Lower leg skin (tissue), 4 donors: Measurements from ENCODE around the gene STOML1. TPM values are rescaled to one million over a fixed set of nuclear protein-coding genes. Genes with fewer than 3 reads are reported as not detected.

Experiments
- DNase-seq, 2 donors: peaks; one replicate each; pipeline ENCODE4 v3.0.0-alpha.2; 2019; ENCODE audit warnings: low spot score in 2 of 2
- H3K4me3 ChIP-seq: fragments of 200-600 bp; sonication (generic); 2 replicates; pipeline ENCODE4 v1.5.1; 2017; ENCODE audit warnings: mild to moderate bottlenecking, low read depth; ENCODE audit not compliant: poor library complexity, severe bottlenecking
- CTCF ChIP-seq, 3 donors: fragments of 450-650 bp; IDR thresholded peaks; one replicate each; pipeline ENCODE4 v1.5.1; 2016; ENCODE audit warnings: antibody characterized with exemption in 3 of 3, mild to moderate bottlenecking in 3 of 3, moderate library complexity in 2 of 3
- POLR2A ChIP-seq, 2 donors: fragments of 450-650 bp; IDR thresholded peaks; one replicate each; pipeline ENCODE4 v1.6.1; 2016 to 2017; ENCODE audit warnings: antibody characterized with exemption in 2 of 2, mild to moderate bottlenecking in 1 of 2, moderate library complexity in 1 of 2
- WGBS, 2 donors: methylation state at CpG; one replicate each; pipeline ENCODE4 v1.1.5; 2018; 5-methylcytosine and 5-hydroxymethylcytosine counted together
- intact Hi-C: fragments of 100-400 bp; cut with DNase I; formaldehyde crosslinking; loops from one replicate; pipeline ENCODE4 v1.15.0; 2023; ENCODE audit warnings: low total_unique reads
- total RNA-seq, 4 donors: library from RNA; depleted of rRNA; stranded (reverse); fragments of >200 nt; gene quantifications; one replicate each; pipeline ENCODE4 v1.1.0, GENCODE V29; 2016

STOML1 gene
- total RNA-seq, 4 donors from 2014 or later = 14.4 to 24.6 (median 23.9) TPM

DNA sequence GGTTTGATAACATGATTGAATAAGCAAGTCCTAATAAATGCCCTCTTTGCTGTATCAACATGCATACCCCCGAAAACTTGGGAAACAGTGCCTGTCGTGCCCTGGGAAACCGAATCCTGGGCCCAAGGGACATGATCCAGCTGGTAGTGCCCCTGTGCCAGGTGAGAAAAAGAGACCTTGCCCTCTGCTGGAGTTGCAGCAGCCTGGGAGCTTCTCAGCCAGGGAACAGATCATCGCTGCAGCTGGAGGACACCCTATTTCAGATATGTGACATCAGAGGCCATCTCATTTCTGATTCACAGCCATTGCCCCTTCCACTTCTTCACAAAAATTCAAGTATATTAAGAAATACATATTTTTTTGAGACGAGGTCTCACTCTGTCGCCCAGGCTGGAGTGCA is 32.3 kb downstream of the STOML1 start:
- intact Hi-C loops = loop anchor here (10.0 kb wide), 1 partner anchor 365 kb away; no protein-coding TSS in a partner anchor
- TF ChIP-seq POLR2A (IDR thresholded peaks at IDR 0.05) (no peak), CTCF (IDR thresholded peaks at IDR 0.05) (no peak)
- DNase-seq = peak in 1 of 2 donors; percentile 57
- H3K4me3 ChIP-seq = no peak overlapping the region
- WGBS, 2 donors = 94% methylated on average over 6 of the region's 6 CpGs

DNA sequence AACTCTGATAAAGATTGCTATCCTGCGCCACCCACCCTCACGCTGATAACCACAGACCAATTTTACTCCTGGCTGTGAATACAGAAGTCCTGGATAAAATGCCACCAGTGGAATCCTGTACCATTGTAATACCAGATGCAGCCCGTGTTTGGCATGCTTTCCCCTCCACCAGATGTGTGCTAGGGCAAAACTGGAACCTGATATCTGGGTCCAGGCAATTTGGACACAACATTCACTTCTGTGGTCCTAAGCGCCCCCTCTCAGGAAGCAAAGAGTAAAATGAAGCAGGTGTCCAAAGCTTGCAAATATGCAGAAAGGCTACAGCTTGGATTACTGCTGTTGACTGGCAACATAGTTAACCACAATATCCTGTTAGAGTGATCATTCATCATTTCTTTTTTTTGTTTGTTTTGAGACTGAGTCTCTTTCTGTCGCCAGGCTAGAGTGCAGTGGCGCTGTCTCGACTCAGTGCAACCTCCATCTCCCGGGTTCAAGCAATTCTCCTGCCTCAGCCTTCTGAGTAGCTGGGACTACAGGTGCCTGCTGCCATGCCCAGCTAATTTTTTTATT is 33.0 kb downstream of the STOML1 start:
- 48 to 57% methylated on average over 8 of the region's 8 CpGs for WGBS, 2 donors
- DNase-seq = peak in 1 of 2 donors; percentile 66
- H3K4me3 ChIP-seq = no peak overlapping the region
- intact Hi-C loops = no loop called here
- TF ChIP-seq CTCF (IDR thresholded peaks at IDR 0.05) = no peak
- no peak for TF ChIP-seq POLR2A (IDR thresholded peaks at IDR 0.05)

- 84 to 87% methylated on average over 2 of the region's 2 CpGs for WGBS, 2 donors
- intact Hi-C loops = no loop called here
- DNase-seq = peak in 1 of 2 donors; percentile 48
- TF ChIP-seq POLR2A (IDR thresholded peaks at IDR 0.05) = no peak
- TF ChIP-seq CTCF (IDR thresholded peaks at IDR 0.05) = no peak
- no peak overlapping the region for H3K4me3 ChIP-seq
These were observed 34.3 kb downstream of the STOML1 start for GRCh38 chr15:73957785-73958184.

DNA sequence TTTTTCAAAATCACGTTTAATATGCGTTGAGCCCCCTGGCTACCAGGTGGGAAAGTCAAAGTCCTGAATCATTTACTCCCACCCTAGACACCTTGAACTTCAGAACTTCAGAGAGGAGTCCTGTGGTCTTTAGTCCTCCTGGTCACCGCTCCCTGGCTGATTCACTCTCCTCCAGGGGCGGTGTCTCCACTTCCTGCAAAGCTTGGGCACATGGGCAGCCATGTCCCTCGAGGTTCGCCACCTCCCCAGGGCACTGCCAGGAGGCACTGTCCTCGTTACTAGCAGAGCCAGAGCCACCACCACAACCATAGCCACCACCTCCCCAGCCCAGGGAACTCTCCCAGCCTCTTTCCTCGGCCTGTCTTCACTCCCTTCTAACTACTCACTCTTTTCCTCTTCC is 34.8 kb downstream of the STOML1 start:
- H3K4me3 ChIP-seq = no peak overlapping the region
- TF ChIP-seq CTCF (IDR thresholded peaks at IDR 0.05) = no peak
- no peak for TF ChIP-seq POLR2A (IDR thresholded peaks at IDR 0.05)
- peak in 1 of 2 donors; percentile 83 for DNase-seq
- 71 to 81% methylated on average over 8 of the region's 8 CpGs for WGBS, 2 donors
- intact Hi-C loops = no loop called here

DNA sequence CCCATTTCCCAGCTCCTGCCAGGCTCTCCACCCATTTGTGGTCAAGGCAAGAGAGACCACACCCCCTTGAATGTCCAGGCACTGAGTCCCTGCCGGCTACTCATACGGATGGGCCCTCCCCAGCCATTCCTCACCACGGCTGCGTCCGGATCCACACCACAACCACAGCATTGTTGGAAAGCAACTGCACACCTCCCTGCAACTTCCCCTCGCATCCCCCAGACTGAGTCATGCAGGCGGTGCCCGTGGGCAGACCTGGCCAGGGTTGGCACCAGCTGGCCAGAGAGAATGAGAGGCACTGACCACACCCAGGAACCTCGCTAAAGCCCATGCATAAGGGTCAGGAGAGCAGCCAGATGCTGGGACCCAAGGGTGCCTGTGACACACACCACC is 35.4 kb downstream of the STOML1 start:
- TF ChIP-seq POLR2A (IDR thresholded peaks at IDR 0.05) (no peak), CTCF (IDR thresholded peaks at IDR 0.05) (no peak)
- DNase-seq = peak in 1 of 2 donors; percentile 86
- intact Hi-C loops = no loop called here
- no peak overlapping the region for H3K4me3 ChIP-seq
- WGBS, 2 donors = 32 to 41% methylated on average over 9 of the region's 9 CpGs
